Measurements from ENCODE around the gene ZNF536.

ZNF536 gene

DNA sequence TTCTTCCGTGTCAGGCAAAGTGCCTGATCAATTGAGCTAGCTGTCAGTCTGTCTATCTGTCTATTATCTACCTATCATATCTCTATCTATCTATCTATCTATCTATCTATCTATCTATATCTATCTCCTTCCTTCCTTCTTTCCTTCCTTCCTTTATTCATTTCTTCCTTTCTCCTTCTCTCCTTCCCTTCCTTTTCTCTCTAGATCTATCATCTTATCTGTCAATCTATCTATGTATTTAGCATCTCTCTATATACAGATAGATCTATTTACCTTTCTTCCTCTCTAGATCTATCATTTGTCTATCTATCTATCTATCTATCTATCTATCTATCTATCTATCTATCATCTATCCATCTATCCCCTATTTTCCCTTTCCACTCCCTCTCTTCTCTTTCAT is 5.9 kb upstream of the ZNF536 start:
- no peak for DNase-seq

DNA sequence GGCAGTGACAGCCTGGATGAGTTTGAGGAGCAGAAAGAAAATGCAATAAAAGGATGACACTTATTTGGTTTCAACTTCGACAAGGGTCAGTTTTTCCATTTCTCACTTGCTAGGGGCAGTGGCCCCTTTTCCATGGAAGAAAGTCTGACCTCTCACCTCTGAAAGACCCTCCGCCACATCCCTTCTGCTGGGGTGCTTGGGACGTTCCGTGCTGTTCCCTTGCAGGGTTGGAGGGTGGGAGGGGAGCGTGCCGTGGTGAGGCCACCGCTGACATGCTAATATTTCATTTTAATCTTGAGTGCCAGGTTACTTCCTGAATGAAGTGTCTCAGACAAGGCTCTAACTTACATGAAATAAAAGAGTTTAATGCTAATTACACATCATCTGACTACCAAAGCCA is 5.2 kb upstream of the ZNF536 start:
- no peak for DNase-seq

DNA sequence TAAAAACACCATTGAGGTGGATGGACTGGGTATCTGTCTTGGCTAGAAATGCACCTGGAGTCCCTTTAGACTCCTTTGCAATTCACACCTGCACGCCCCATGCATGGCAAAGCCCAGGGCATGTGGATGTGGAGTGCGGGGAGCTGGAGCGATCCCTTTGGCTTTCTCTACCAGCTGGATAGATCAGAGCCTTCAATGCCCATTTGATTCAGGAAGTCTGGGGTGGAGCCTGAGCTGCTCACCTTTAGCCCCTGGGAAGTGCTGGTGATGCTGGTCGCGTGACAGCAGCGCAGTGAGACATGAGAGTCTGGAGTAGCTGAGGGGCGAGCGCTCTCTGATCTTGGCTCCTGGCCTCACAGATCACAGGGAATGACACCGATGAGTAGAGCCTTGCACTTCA is 4.8 kb upstream of the ZNF536 start:
- no peak for DNase-seq

DNA sequence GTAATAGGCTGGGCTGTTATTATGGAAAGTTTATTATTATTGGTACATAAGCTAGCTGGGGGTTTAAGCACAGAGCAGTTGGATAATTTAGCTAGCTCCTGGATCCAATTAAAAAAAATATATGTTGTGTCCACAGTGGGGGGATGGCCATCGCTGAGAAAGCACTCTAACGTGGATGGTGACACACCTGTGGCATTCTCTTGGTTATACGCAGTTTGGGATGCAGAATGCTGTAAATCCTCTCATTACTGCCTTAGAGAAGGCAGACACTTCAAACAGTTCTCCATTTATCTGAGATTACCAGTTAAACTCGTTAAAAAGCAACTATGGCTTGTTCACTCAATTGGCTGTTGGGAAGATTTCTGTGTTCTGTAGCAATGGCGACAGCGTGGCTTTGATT is 2.4 kb upstream of the ZNF536 start:
- DNase-seq = no peak

DNA sequence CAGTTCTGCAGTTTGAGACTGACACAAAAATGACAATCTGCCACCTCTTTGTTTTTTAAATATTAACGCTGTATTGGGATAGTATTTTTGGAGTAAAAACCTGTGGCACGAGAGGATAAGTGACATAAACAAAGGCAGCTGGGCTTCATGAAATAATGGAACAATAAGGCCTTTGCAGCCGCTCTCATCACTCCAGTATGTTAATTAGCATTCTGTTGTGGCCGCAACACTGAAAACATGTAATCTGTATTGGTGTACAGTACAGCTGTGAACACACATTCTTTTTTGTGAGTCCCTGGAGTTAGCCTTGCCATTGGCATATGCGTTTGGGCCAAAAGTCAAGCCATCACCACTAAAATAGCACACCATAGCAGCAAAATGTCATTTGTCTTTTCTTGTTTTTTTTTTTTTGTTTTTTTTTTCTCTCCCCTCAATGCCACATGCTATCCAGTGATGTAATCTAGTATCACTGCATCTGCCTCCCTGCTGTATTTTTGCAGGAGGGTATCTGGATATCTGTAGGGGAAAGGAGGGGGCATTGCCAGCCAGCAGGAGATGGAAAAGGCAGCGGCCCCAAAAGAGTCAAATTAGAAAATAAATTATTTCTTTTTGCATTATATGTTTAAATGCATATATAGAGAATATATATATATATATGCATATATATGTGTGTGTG is 885 bp upstream of the ZNF536 start:
- DNase-seq = no peak

DNA sequence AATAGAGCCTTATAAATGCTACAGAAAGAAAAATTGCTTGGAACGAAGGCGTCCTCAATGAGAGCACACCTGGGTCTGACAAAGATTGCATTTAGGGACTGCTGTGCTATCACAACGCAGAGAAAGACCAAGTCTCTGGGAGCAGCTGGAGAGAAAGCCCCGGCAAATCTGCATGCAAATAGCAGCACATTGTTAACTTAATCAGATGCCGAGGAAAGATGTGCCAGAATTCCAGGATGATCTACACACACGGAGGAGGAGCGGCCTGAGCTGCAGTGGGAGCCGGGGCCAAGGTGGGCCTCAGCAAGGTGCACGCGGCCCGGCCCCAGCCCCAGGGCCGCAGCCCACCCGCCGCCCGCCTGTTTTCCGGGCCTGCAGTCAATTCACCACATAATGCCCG is 1.4 kb downstream of the ZNF536 start:
- DNase-seq = no peak

DNA sequence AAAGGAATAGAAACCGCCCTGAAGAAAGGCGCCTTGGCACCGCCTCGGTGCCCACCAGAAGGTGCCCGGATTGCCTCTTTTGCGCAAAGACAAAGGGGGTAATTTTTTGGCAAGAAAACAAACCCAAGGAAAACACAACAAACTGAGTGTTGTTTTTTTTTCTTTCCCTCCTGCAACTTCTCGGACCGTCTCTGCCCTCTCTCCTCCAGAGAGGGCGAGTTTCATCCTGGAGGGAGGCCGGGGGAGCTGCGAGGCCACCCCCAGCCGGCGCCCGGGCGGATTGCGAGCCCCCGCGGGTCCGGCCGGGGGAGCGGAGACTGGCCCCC is 2.3 kb downstream of the ZNF536 start:
- DNase-seq = no peak

DNA sequence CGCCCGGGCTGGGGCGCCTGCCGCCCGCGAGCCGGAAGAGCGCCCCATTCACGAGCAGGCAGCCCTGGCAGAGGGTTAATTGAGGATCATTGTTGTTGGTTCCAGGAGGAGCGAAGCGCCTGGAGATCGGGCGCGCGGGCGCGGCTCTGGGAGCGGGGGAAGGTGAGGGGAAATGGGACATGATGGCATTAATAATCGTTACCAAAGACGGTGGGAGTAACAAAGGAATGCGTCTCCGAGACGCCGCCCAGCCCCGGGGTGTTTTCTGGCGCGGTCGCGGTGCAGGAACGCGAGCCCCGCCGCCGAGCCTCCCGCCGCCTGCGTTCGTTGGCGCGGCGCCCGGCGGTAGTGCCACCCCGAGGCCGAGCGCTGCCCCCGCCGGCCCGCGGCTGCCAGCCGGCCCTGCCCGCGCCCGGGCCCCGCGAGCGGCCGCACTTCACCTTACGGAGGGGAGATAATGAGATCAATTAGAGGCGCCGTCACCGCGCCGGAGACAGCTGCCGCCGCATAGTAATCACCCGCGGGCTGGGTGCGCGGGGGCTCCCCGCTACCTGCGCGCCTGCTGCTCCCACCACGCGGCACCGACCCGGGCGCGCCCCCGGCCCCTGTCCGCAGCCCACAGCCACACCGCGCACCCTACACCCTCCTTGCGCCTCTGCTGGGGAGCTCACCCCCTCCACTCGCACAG is 2.8 kb downstream of the ZNF536 start:
- no peak for DNase-seq

DNA sequence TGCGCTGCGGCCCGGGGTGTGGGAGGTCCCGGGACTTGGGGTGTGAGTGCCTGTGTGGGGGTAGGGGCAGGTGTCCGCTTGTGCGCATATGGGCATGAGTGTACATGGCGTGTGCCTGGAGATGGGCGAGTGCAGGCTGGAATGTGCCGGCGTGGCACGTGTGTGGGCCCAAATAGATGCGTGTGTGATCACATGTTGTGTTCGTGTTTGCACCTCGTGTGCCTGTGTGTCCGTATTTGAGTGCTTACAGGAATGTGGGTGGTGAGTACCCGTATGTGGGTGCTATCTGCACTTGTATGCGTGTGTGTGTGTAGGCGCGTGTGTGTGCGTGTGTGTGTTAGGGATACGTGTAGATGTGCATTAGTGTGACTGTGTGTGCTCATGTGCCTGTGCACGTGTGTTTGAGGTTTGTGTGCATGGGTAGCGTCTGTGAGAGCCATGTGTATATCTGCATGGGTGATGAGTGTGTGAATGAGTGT is 3.4 kb downstream of the ZNF536 start:
- DNase-seq = no peak

DNA sequence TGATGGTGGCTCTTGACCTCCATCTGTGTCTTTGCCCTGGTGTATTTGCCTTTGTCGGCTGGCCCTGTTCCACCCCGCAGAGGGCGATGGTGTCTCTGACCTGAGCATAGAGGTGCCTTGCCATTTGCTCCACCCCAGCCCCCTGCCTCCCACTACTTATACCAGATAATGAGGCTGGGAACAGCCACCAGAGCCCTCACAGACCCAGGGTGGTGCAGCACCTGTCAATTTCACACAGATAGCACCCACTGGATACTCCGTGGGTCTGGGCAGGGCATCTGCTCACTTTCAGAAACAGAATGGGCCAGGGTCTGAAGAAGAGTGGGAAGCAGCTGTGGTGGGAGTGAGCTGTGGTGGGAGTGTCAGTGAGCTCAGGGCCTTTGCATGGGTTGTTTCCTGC is 4.1 kb downstream of the ZNF536 start:
- no peak for DNase-seq

DNA sequence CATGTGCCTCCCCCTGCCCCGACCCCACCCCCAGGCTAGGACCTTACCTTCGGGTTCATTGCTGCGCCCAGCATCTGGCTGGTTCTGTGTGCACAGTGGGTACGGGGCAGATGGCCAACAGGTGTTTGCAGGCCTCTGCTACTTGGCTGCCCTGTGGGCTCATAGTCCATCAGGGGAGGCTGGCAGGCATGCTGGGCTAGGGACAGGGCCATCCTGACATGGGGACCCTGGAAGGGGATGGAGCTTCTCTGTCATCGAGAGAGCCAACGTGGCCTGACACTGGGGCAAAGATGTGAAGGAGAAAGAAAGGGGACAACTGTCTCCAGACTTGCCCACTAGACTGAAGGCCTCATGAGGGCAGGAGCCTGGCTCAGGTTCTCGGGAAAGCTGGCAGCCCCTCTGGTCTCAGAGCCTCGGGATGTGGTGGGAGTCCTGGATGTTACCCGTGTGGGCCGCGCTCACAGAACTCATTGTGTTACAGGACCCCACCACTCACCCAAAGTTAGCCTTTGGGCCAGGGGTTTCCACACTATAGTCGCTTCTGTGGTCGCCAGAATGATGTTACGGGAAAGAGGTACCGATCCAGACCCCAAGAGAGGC is 4.7 kb downstream of the ZNF536 start:
- no peak for DNase-seq

DNA sequence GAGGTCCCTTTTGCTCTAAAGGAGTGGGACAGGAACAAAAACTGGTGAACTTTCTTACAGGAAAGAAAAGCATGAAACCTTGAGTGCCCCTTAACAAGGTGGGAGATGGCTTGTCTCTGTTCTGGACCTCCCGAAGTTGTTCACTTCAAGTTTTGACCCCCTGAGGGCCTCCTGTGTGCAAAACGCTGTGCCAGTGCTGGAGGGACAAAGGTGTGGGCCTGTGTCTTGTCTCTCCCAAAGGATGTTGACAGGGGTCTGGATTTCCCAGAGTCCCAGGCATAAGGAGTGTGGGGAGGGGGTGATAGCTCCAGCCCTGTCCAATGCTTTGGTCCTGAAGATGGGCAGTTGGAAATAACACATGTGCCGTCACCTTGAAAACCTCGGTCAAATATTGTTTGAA is 6.5 kb downstream of the ZNF536 start:
- no peak for DNase-seq

DNA sequence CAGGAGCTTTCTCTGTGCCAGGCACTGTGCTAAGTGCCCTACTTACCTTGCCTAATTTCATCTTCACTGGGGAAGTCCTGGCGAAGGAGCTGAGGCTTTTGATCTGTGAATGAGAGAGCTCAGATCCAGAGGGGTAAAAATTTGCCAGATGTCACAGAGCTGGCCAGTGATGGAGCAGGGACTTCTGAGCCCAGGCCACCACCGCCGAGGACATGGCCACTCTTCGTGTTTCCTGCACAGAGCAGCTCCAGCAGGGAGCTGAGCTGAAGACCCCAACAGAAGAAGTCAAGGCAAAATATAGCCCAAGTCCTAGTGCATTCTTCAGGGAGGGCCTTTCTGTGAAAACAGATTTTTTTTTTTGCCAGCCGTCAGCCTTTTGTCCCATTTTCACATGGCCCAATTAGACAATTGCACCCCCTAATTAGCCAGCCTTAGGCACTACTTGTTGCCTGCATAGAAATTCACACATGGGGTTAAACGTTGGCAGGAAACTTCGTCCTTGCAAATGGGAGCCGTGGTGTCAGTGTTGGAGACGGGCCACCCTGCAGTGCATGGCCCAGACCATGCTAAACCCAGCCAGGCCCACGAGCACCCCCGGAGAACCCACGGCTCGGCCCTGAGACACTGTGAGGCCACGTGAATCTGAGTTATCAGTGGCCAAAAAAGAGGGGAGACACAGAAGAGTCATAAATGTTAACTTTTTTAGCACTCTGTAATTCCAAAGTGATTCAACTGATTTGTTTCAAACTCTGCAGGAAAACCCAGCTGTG is 7.8 kb downstream of the ZNF536 start:
- DNase-seq = no peak

DNA sequence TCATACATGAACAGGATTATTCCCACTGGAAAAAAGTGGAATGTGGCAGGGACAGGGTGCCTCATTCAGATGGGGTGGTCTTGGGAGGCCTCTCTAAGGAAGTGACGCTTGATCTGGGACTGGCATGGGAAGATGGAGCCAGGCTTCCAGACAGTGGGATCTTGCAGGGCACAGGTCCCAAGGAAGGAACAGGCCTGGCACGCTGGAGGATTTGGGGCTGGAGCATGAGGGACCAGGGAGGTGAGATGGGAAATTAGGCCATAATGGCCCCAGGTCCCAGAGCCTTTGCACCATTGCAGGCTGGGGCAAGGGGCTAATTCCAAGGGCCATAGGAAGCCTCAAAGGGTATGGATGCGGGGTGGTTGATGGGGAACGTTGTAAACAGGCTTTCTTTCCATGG is 9.2 kb downstream of the ZNF536 start:
- DNase-seq = no peak

DNA sequence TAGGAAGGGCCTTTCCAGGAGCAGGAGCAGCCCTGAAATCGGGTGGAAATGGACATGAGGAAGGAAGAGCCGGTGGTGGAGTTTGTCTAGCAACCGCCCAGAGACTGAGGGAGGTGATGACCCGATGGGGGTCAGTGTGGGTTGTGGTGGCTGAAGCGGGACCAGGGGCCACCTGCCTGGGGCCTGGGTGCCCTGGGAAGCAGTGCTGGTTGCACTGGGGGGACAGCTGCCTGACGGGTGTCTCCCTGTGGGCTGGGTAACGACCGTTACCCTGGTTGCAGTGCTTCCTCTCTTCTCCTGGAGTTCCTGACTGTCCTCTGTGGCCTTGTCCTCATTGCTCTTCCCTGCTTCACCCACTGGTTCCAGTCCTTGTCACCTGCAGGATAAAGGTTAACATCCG is 13.0 kb downstream of the ZNF536 start:
- DNase-seq = no peak

DNA sequence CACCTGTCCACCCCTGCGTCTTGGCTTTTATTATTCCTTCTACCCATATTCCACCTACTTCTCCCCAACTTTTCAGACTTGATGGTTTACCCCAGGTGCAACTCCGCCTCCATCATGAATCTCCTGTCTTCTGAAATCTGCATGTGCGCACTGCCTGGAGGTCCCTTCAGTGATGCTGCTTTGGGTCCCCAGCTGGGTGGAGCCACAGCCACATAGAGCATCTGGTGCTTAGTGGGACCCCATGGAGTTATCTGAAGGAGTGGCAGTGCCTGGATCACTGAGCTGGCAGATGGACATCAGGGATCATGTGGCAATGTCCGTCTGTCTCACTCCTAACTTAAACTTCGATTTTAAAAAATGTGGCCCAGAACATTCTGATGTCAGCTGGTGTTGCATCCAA is 13.5 kb downstream of the ZNF536 start:
- no peak for DNase-seq

DNA sequence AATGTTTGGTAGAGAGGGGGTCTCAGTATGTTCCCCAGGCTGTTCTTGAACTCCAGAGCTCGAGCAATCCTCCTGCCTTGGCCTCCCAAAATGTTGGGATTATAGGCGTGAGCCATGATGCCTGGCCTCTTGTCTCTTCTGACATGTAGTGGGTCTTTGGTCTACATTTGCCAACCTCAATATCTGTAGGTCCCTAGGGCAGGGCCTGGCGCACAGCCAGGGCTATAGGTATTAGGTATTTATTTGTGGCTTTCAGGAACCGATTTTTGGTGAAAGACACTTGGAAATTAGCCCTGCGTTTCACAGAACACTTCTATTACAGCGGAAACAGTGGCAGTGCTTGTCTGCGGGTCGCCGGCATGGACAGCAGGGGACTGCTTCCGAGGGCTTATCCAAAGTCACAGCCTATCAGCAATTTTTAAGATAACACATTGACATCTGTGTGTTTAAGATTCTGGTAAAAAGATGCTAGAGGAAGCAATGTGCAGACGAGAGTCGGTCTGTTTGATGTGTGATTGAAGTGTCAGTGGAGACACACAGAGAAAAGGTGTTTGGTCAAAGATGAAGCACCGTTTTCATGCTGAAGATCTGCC is 14.5 kb downstream of the ZNF536 start:
- DNase-seq = no peak

DNA sequence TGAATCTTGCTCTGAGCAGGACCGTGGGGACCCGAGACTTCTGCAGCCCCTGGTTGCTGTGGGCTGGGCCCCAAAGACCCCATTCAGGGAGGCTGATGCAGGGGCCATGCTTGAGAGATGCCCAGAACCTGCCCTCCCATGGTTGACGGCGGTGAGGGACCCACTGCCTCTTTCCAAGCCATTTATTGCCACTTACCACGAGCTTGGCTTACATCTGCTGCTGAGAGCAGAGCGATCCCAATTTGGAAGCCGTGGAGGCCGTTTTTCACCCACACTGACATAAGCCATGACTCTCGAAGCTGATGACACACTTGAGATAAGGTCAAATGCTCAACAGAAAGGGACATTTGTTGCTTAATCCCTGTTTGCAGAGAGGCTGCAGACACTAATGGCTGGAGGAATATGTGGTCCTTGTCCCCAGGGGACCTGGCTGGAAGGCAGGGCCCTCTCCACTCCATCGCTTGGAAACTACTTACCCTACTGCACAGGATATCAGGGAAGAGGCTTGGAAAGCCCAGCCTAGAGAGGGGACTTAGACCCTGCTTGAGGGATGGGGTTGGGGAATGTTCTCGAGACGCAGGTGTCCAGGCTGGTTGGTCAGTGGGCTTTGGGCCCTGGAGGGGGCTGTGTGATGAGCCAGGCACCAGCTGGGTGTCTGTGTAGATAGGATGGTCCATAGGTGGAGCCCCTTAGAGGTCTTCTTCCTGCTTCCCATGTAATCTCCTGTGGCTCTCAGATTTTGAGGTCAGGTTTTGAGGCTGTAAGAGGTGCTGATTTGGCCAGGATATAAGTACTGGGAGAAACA is 15.3 kb downstream of the ZNF536 start:
- DNase-seq = no peak

DNA sequence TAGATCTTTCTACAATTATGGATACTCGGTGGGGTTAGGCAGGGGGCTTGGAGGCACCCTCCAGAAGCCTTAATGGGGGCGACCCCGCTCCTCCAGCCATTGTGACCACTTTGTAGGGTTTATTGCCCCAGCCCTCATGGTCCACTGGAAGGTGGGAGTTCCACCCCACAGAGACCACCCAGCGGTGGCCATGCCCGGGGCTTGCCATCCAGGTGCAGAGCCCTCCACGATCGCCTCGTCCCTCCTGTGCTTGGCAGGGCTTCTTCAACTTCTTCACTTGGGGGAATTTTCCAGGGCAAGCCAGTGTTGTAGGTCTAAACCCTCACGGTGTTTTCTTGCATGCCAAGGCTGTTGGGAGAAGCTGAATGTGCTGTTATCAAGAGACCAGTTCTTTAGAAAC is 16.1 kb downstream of the ZNF536 start:
- no peak for DNase-seq

DNA sequence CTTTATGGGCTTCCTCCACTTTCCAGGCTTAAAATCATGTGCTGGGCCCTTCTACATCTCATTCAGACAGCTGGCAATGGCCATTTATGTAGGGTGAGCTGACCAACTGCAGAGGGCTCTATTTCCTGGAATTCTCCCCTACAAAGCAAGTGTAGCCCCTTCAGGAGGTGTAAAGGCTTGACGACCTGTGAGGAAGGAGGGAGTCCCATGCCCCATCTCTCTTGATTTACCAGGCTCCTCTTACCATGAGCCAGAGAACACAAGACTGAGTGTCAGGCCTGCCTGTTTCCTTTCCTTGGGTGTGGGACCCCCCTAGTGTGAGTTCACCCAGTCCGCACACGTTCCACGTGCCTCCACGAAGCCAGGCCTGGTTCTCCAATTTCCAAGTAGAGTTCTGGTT is 16.6 kb downstream of the ZNF536 start:
- no peak for DNase-seq

DNA sequence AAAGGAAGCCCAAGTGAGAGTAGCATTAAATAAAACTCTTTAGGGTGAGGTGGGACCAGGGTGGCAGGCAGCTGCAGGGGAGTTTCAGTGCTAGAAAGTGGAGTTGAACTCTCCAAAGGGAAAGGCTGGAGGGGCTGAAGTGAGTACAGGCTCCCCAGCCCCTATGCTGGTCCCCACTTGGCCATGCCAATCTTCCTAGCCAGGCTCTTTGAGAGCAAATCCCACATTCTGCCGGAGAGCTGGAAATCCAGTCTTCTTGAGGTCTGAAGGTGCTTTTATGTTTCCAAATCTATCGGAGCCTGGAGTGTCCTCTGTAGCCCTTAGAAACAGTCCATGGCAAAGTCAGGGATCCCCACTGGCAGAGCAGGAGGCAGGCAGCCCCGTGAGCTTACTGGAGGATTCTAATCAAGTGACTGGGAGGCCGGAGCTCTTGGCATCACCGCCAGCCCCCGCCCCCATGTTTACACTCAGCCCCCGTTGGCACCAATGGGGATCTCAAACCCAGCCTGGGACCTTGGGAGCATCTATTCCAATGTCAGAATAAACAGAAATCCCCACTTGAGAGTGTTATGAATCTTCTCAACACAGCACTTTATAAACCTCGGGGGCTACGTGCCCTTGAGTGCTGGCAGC is 18.3 kb downstream of the ZNF536 start:
- no peak for DNase-seq

DNA sequence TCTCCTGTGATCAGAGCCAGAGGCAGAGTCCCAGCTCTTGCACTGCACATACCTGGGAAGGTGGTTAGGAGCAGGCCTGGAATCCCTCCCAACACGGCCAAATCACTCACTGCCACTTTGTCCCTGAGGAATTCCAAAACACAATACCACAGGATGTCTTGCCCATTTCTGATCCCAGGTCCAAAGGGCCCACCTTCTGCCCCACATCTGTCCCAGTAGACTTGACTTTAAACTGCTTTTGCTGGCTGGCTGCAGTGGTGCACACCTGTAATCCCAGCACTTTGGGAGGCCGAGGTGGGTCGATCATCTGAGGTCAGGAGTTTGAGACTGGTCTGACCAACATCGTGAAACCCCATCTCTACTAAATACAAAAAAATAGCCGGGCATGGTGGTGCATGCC is 18.9 kb downstream of the ZNF536 start:
- no peak for DNase-seq

Measured in DMS53 (cell line).